ENCODE results near the gene ZNF385D.

DNA sequence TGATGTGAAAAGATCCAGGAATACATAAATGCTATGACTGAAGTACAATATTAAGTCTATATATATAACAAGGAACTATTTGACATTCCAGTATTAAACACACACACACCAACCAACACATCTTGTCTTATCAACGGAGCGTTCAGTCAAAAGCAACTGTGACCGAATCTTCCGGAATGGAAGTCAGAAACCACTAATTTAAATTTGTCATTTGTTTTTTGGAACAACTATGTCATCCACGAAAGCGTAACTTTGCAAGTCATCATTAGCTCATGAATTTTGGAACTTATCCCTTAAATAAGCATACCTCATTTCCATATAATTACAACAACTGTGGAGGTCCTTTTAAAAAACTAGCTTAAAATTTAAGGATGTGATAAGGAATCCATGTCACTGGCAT lies 5.0 kb downstream of the ZNF385D start:
- TF ChIP-seq, protein P1, sequence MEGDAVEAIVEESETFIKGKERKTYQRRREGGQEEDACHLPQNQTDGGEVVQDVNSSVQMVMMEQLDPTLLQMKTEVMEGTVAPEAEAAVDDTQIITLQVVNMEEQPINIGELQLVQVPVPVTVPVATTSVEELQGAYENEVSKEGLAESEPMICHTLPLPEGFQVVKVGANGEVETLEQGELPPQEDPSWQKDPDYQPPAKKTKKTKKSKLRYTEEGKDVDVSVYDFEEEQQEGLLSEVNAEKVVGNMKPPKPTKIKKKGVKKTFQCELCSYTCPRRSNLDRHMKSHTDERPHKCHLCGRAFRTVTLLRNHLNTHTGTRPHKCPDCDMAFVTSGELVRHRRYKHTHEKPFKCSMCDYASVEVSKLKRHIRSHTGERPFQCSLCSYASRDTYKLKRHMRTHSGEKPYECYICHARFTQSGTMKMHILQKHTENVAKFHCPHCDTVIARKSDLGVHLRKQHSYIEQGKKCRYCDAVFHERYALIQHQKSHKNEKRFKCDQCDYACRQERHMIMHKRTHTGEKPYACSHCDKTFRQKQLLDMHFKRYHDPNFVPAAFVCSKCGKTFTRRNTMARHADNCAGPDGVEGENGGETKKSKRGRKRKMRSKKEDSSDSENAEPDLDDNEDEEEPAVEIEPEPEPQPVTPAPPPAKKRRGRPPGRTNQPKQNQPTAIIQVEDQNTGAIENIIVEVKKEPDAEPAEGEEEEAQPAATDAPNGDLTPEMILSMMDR (optimal IDR thresholded peaks at IDR 0.05 in 1 of 3, IDR thresholded peaks at IDR 0.05 in 1 of 3, conservative IDR thresholded peaks at IDR 0.05 in 1 of 3; ENCODE audit: extremely low read depth in 1 of 3, insufficient read depth in 2 of 3, low read length in 3 of 3) = no peak
- no peak for TF ChIP-seq EZH2 (IDR thresholded peaks at IDR 0.05; ENCODE audit: low read length)

Measured in keratinocyte (primary cell).